ENCODE data around the gene TTC7B. TPM values are rescaled to one million over a fixed set of nuclear protein-coding genes. Genes with fewer than 3 reads are reported as not detected.

The TTC7B gene
- total and polyA plus RNA-seq, 9 of the 15 experiments (the other 6 are each of a cell fraction or from before 2014, with no cell fraction given) = 2.2 to 77.2 (median 36.7) TPM

DNA sequence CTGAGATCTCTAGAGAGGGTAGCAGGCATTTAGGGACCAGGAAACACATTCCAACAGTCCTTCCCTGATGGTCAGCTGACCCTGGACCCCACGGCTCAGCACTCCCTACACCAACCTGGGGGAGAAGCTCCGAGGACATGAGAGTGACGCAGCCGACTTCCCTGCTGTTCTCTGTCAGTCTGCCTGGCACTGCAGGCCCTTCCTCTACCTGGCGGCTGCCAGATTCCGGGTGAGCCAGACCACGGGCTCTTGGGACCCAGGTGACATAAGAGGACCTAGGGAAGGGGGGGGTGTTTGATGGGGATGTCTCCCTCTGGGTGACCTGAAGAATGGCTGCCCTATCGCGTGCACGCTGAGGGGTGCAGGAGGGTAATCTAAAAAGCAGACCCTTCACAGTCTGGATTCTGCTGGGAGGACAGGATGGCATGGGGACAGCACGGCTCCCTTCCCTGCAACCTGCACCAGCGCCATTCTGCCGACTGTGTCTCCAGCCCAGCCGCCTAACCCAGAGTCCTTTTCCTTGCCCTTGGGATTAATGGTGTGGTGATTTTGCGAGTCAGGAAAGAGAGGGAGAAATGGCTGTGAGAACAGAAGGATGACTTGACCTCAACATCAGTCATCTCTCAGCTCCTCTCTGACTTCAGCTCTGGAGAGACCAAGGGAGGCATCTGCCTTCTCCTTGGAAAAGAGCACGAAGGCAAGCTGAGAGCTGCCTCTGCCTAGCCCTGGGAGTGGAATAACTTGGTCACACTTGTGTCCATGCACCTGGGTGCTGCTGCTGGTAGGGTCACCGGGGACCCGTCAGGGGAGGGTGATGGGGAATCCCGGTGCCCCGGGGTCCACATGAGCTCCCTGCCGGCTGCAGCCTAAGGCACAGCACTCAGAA, 260.9 kb downstream of the TTC7B start:
- Histone ChIP-seq H3K9me1 (ENCODE audit: control insufficient read depth, insufficient read depth, low read length) (no peaks in the 10 kb centered on the region), H2AFZ (ENCODE audit: low read depth, low read length) (no peak overlapping the region), H3K9ac (ENCODE audit: insufficient read depth in 1 of 2, low read depth in 2 of 2, low read length in 2 of 2) (peak overlapping the region in 1 of 2 experiments; percentile 77; a peak in 2 of 4 replicates), H3K4me1 (replicated peaks in 1 of 2; ENCODE audit: control insufficient read depth in 2 of 2, insufficient read depth in 2 of 2, low read length in 2 of 2) (peaks cover 19 to 44% of the 10 kb centered on the region in 2 experiments; a peak in 4 of 5 replicates), H3K36me3 (ENCODE audit: control insufficient read depth, insufficient read depth, low read length) (no peaks in the 10 kb centered on the region), H4K20me1 (replicated peaks; ENCODE audit: control insufficient read depth, insufficient read depth, low read length) (no peaks in the 10 kb centered on the region), H3K27me3 (ENCODE audit: control insufficient read depth in 2 of 2, insufficient read depth in 2 of 2, low read length in 2 of 2) (no peaks in the 10 kb centered on the region), H3K27ac (ENCODE audit: extremely low read depth, low read depth, low read length) (no peak overlapping the region), H3K4me2 (ENCODE audit: insufficient read depth, low read length) (no peak overlapping the region), H3K79me2 (ENCODE audit: control insufficient read depth, insufficient read depth, low read length) (no peaks in the 10 kb centered on the region), H3K9me3 (replicated peaks; ENCODE audit: control insufficient read depth, insufficient read depth, low read depth, low read length) (no peaks in the 10 kb centered on the region), H3K4me3 (no peak overlapping the region)
- CTCF ChIA-PET (ENCODE audit: low intra/inter-chr PET ratio) = no interaction called here
- TF ChIP-seq, protein P1, sequence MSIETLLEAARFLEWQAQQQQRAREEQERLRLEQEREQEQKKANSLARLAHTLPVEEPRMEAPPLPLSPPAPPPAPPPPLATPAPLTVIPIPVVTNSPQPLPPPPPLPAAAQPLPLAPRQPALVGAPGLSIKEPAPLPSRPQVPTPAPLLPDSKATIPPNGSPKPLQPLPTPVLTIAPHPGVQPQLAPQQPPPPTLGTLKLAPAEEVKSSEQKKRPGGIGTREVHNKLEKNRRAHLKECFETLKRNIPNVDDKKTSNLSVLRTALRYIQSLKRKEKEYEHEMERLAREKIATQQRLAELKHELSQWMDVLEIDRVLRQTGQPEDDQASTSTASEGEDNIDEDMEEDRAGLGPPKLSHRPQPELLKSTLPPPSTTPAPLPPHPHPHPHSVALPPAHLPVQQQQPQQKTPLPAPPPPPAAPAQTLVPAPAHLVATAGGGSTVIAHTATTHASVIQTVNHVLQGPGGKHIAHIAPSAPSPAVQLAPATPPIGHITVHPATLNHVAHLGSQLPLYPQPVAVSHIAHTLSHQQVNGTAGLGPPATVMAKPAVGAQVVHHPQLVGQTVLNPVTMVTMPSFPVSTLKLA (conservative IDR thresholded peaks at IDR 0.05) = no peak
- TF ChIP-seq TFAM (CRISPR knock-in tag; conservative IDR thresholded peaks at IDR 0.05) (no peak), LEF1 (IDR thresholded peaks at IDR 0.05) (no peak), RB1 (IDR thresholded peaks at IDR 0.05; ENCODE audit: low read depth) (no peak)
- TF ChIP-seq, protein P2, sequence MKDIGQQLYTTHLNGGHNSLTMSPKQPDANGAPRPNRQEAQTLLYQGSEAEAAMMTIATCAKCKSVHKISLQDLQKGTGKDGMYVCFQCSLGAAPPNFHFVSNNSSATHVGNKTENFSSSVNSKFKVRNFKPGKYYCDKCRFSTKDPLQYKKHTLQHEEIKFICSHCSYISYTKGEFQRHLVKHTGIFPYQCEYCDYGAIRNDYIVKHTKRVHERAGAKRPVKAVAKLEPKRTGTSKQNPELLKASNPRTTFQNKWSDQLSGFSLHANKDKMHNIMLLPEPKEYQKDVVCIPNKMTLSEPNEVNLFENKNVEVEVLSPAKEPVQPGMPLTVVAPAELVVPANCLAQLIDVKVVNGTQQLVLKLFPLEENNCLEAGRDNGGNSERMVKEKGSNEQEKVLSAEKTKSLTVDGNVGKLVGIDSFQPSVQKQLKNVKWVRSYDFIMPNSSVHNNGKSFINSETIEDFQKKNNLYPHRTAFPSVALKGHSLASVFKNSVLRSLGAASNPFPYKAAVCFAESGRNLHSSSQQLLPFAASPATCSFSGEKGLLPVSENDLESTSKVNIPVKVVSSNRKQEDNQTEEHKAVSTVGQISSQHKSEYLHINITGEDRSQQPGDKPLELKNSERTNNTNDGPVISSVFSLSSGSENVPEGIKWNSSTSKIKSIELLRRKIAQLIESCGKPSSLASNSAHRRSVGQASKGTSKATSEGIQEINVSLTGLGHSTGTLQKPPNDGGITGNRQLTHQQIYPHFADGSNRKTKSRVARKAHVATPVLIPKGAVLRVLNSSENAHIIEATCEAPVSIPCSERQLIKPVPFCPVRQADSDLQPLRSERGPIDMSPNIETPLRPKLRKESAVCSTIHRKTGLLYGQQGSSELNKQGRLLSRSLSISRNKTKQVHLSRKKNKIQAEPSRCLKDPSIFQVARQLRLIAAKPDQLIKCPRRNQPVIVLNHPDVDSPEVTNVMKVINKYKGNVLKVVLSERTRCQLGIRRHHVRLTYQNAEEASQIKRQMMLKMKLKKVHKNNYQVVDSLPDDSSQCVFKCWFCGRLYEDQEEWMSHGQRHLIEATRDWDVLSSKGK (CRISPR knock-in tag; IDR thresholded peaks at IDR 0.05) = no peak
- 90% methylated on average over 15 of the region's 21 CpGs for WGBS (ENCODE audit: insufficient coverage, low coverage, missing lambda C conversion rate)
- in situ Hi-C loops (cut with MboI) (no loop called here), intact Hi-C loops (cut with micrococcal nuclease) (no loop called here)
- no peak for FAIRE-seq
- BruUV-seq (replicated peaks) = no TSS peak
- ATAC-seq = no peak
- no peak for DNase-seq (ENCODE audit: extremely low read depth in 1 of 4, low spot score in 3 of 4)
- POLR2A ChIA-PET = interaction anchor here (1.0 to 1.2 kb wide), 2 partner anchors 10 to 19 kb away, joined by 3 read pairs; no protein-coding TSS in a partner anchor

Measured in K562 (cell line).